ENCODE measurements around the gene PNISR. TPM values are rescaled to one million over a fixed set of nuclear protein-coding genes. Genes with fewer than 3 reads are reported as not detected.

The PNISR gene
- 60.7 and 62.0 TPM in 2 replicates for total RNA-seq

GRCh38 chr6:99424761-99425646 is at the start of gene PNISR:
TSS of gene PNISR (minus strand) at chr6:99425308. CDS start at chr6:99414659, 10,649 bp downstream.

GRCh38 chr6:99393698-99394531 is 31.2 kb downstream of the PNISR start, which contains the start of gene COQ3:
TSS of gene COQ3 (minus strand) at chr6:99394195. CDS start at chr6:99394179, 16 bp downstream.

GRCh38 chr6:99349171-99350141 is 75.7 kb downstream of the PNISR start, which contains the start of gene FAXC:
TSS of gene FAXC (minus strand) at chr6:99349674. CDS start at chr6:99349372, 302 bp downstream.

Other genes with a start within 250 kb of the PNISR start
- 0.26 and 0.59 TPM in 2 replicates for gene FAXC, start 75.6 kb downstream of the PNISR start, total RNA-seq
- gene COQ3, start 31.1 kb downstream of the PNISR start, total RNA-seq: 2.5 and 3.3 TPM in 2 replicates
- gene USP45, start 90.1 kb upstream of the PNISR start, total RNA-seq: 20.3 and 25.2 TPM in 2 replicates
- gene CCNC, start 143.4 kb upstream of the PNISR start, total RNA-seq: 30.9 and 51.5 TPM in 2 replicates
- 0.07 TPM in 1 of 2 replicates, not detected in the other for gene PRDM13, start 181.5 kb upstream of the PNISR start, total RNA-seq